Naive thymus-derived CD8-positive, alpha-beta T cell (primary cell): ENCODE results near the gene ADGRV1. TPM values are rescaled to one million over a fixed set of nuclear protein-coding genes. Genes with fewer than 3 reads are reported as not detected.

ENCODE experiments used
- ATAC-seq, 2 donors: fragments of 150-1000 bp; cut with Tn5 transposase in 1 of 2; sonication (Bioruptor Pico), chemical (Tn5 transposase) in 1 of 2; 1 replicate in 1 of 2; 2 replicates in 1 of 2; pipeline ENCODE4 v1.10.0; 2021; ENCODE audit warnings: mild to moderate bottlenecking in 2 of 2, moderate library complexity in 2 of 2
- POLR2A ChIA-PET: fragments of 350-600 bp; sonication (Branson Sonifier 250); formaldehyde crosslinking; loops from one replicate; lab custom pipeline; 2021; ENCODE audit warnings: antibody characterized with exemption; lab: Charles Lee
- DNase-seq, 10 donors: peaks; one replicate each; pipeline versions ENCODE4 v3.0.0 to v3.0.0-alpha.2; 2020 to 2022
- H3K27ac Mint-ChIP-seq, 10 donors: one replicate each; pipeline ENCODE4 v1.8.0; 2020 to 2022; ENCODE audit warnings: mild to moderate bottlenecking in 10 of 10, mixed read lengths in 10 of 10, moderate library complexity in 4 of 10, inconsistent platforms in 1 of 10
- H3K27me3 Mint-ChIP-seq, 5 donors: one replicate each; pipeline ENCODE4 v1.8.0; 2021 to 2022; ENCODE audit warnings: mixed read lengths in 5 of 5
- H3K36me3 Mint-ChIP-seq, 3 donors: one replicate each; pipeline ENCODE4 v1.8.0; 2020 to 2022; ENCODE audit warnings: mixed read lengths in 3 of 3, mild to moderate bottlenecking in 2 of 3, inconsistent platforms in 1 of 3
- H3K4me1 Mint-ChIP-seq, 4 donors: one replicate each; pipeline ENCODE4 v1.8.0; 2021 to 2022; ENCODE audit warnings: mixed read lengths in 4 of 4
- H3K4me3 Mint-ChIP-seq, 10 donors: one replicate each; pipeline ENCODE4 v1.8.0; 2020 to 2022; ENCODE audit warnings: mild to moderate bottlenecking in 10 of 10, mixed read lengths in 10 of 10, moderate library complexity in 6 of 10, inconsistent platforms in 1 of 10
- H3K9me3 Mint-ChIP-seq, 9 donors: one replicate each; pipeline ENCODE4 v1.8.0; 2020 to 2022; ENCODE audit warnings: mixed read lengths in 9 of 9, mild to moderate bottlenecking in 3 of 9, inconsistent platforms in 1 of 9, moderate library complexity in 1 of 9
- polyA plus RNA-seq, 3 donors: library from polyadenylated mRNA; unstranded; fragments of 300-500 nt; fragmentation: Illumina TruSeq; gene quantifications; one replicate each; pipeline ENCODE4 v1.2.3, GENCODE V29; 2021
- total RNA-seq, 8 experiments: library from RNA in 2 of 8; stranded (reverse) in 2 of 8; gene quantifications; one replicate each; pipeline ENCODE4 v1.2.3 and lab custom pipeline; 2021 to 2026

The ADGRV1 gene
- total and polyA plus RNA-seq, 5 experiments from 2014 or later: 0.08 to 0.37 (median 0.13) TPM; not detected in 2

DNA sequence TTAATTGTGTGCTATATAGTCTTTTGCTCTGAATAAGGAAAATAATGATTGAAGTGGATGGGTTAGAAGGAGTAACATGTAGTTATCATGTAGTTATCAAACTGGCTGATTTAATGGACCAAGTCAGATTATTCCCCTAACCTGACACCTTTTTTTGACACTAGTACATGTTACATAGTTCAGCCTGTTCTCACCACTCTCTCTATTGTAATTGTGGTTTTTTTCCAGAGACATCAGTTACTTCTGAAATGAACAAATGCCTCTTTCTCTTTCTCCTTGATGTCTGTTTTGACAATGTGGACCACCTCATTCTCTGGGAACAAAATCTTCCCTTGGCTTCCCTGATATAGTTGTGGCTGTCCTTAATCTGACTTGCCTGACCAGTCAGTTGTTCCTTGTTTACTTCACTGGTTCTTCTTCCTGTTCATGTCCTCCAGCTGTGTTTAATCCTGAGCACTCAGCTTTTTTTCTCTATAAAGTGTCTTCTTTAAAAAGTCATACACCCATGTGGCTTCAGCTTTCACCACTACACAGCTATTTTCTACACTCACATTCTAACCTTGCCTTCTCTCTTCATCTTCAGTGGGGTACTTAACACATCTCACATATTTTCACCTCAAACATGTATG lies 581.1 kb downstream of the ADGRV1 start:
- DNase-seq: no peak
- Mint-ChIP-seq H3K9me3 (no peaks in the 10 kb centered on the region), H3K27ac (no peak overlapping the region), H3K27me3 (peaks cover 0 to 4% (median 1%) of the 10 kb centered on the region in 5 donors), H3K36me3 (no peaks in the 10 kb centered on the region), H3K4me1 (peaks cover 0 to 10% (median under 1%) of the 10 kb centered on the region in 4 donors), H3K4me3 (no peak overlapping the region)
- POLR2A ChIA-PET: no interaction called here
- no peak for ATAC-seq

GRCh38 chr5:91140657-91141056 lies 582.1 kb downstream of the ADGRV1 start:
- ATAC-seq (no peak), DNase-seq (no peak)
- Mint-ChIP-seq H3K27ac (no peak overlapping the region), H3K36me3 (no peaks in the 10 kb centered on the region), H3K4me3 (no peak overlapping the region), H3K9me3 (no peaks in the 10 kb centered on the region), H3K4me1 (peaks cover 0 to 10% (median under 1%) of the 10 kb centered on the region in 4 donors), H3K27me3 (peaks cover 0 to 2% (median 0%) of the 10 kb centered on the region in 5 donors)
- POLR2A ChIA-PET: no interaction called here

GRCh38 chr5:91141642-91142041 lies 583.0 kb downstream of the ADGRV1 start:
- Mint-ChIP-seq H3K9me3 (no peaks in the 10 kb centered on the region), H3K27ac (no peak overlapping the region), H3K4me1 (peaks cover 0 to 10% (median 0%) of the 10 kb centered on the region in 4 donors), H3K36me3 (no peaks in the 10 kb centered on the region), H3K4me3 (no peak overlapping the region), H3K27me3 (peaks cover 0 to 2% (median 0%) of the 10 kb centered on the region in 5 donors)
- ATAC-seq (no peak), DNase-seq (no peak)
- POLR2A ChIA-PET: no interaction called here

GRCh38 chr5:91142386-91142785 lies 583.8 kb downstream of the ADGRV1 start:
- no peak for ATAC-seq
- no peaks in the 10 kb centered on the region for H3K9me3 Mint-ChIP-seq
- H3K27ac Mint-ChIP-seq: no peak overlapping the region
- no peak overlapping the region for H3K4me3 Mint-ChIP-seq
- DNase-seq: no peak
- peaks cover 0 to under 1% (median 0%) of the 10 kb centered on the region in 3 donors for H3K36me3 Mint-ChIP-seq
- POLR2A ChIA-PET: no interaction called here
- H3K4me1 Mint-ChIP-seq: peaks cover 0 to 10% (median 0%) of the 10 kb centered on the region in 4 donors
- peaks cover 0 to 2% (median 0%) of the 10 kb centered on the region in 5 donors for H3K27me3 Mint-ChIP-seq

GRCh38 chr5:91142819-91143218 lies 584.2 kb downstream of the ADGRV1 start:
- DNase-seq (no peak), ATAC-seq (no peak)
- H3K4me1 Mint-ChIP-seq: peaks cover 0 to 10% (median 0%) of the 10 kb centered on the region in 4 donors
- H3K27me3 Mint-ChIP-seq: no peaks in the 10 kb centered on the region
- no peak overlapping the region for H3K4me3 Mint-ChIP-seq
- H3K9me3 Mint-ChIP-seq: no peaks in the 10 kb centered on the region
- H3K27ac Mint-ChIP-seq: no peak overlapping the region
- POLR2A ChIA-PET: no interaction called here
- H3K36me3 Mint-ChIP-seq: peaks cover 0 to 5% (median 0%) of the 10 kb centered on the region in 3 donors

- no peak for ATAC-seq
- Mint-ChIP-seq H3K4me1 (peaks cover 0 to 10% (median 0%) of the 10 kb centered on the region in 4 donors), H3K4me3 (no peak overlapping the region), H3K27me3 (peaks cover 0 to 2% (median 0%) of the 10 kb centered on the region in 5 donors), H3K9me3 (no peaks in the 10 kb centered on the region), H3K36me3 (peaks cover 0 to 6% (median 0%) of the 10 kb centered on the region in 3 donors), H3K27ac (no peak overlapping the region)
- POLR2A ChIA-PET: no interaction called here
- no peak for DNase-seq
Observed at GRCh38 chr5:91143840-91144239, 585.2 kb downstream of the ADGRV1 start.

DNA sequence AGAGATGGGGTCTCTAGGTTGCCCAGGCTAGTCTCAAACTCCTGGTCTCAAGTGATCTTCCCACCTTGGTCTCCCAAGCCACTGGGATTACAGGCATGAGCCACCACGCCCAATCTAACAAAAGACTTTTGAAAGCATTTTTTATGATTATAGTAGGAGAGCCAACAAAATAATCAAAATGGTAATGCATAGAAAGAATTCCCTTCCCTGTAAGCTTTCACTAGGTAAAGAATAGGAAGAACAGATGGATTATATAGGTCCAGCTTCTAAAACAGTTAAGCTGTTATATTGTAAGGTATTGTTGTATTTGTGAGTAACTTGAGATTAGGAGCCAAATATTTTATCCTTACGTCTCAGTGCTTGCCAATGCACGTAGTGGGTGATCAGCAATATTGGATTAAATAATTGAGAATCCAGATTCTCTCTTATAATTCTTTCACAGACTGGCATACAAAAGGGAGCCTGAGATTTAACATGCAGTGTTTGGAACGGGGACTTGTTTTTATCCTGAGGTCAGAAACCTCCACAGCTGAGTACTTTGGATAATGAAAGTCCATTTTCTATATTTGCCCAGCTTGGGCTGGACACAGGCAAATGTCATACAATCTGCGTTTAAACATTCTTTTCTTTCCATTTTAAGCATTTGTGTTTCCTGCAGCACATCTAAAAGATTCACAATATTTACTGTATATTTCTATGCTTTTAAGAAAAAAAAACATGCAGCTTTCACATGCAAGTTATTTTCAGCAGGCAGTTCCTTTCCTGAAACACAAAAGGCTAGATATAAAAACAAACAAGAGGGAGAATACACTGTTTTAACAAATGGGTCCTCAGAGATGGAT lies 586.1 kb downstream of the ADGRV1 start:
- Mint-ChIP-seq H3K4me1 (peaks cover 0 to 9% (median 0%) of the 10 kb centered on the region in 4 donors), H3K27me3 (peaks cover 0 to 4% (median 0%) of the 10 kb centered on the region in 5 donors), H3K4me3 (no peak overlapping the region), H3K36me3 (peaks cover 0 to 6% (median 0%) of the 10 kb centered on the region in 3 donors), H3K9me3 (no peaks in the 10 kb centered on the region), H3K27ac (no peak overlapping the region)
- DNase-seq (no peak), ATAC-seq (no peak)
- POLR2A ChIA-PET: no interaction called here

- no peak overlapping the region for H3K4me3 Mint-ChIP-seq
- no peak overlapping the region for H3K27ac Mint-ChIP-seq
- ATAC-seq (no peak), DNase-seq (no peak)
- H3K27me3 Mint-ChIP-seq: peaks cover 0 to 8% (median 2%) of the 10 kb centered on the region in 5 donors
- H3K4me1 Mint-ChIP-seq: peaks cover 0 to 6% (median 0%) of the 10 kb centered on the region in 4 donors
- POLR2A ChIA-PET: no interaction called here
- peaks cover 0 to 2% (median 0%) of the 10 kb centered on the region in 9 donors for H3K9me3 Mint-ChIP-seq
- H3K36me3 Mint-ChIP-seq: peaks cover 0 to 8% (median 0%) of the 10 kb centered on the region in 3 donors
Observed at GRCh38 chr5:91145333-91145620, 586.7 kb downstream of the ADGRV1 start.

GRCh38 chr5:91146230-91146629 lies 587.6 kb downstream of the ADGRV1 start:
- Mint-ChIP-seq H3K4me3 (no peak overlapping the region), H3K27ac (no peak overlapping the region), H3K9me3 (peaks cover 0 to 2% (median 0%) of the 10 kb centered on the region in 9 donors), H3K4me1 (peaks cover 0 to 6% (median 0%) of the 10 kb centered on the region in 4 donors), H3K36me3 (peaks cover 0 to 9% (median 0%) of the 10 kb centered on the region in 3 donors), H3K27me3 (peaks cover 0 to 13% (median 3%) of the 10 kb centered on the region in 5 donors)
- ATAC-seq (no peak), DNase-seq (no peak)
- POLR2A ChIA-PET: no interaction called here

- Mint-ChIP-seq H3K36me3 (peaks cover 0 to 9% (median 0%) of the 10 kb centered on the region in 3 donors), H3K9me3 (peaks cover 0 to 2% (median 0%) of the 10 kb centered on the region in 9 donors), H3K27ac (no peak overlapping the region), H3K4me1 (peaks cover 0 to 6% (median 0%) of the 10 kb centered on the region in 4 donors), H3K4me3 (no peak overlapping the region), H3K27me3 (peaks cover 0 to 13% (median 3%) of the 10 kb centered on the region in 5 donors)
- POLR2A ChIA-PET: no interaction called here
- ATAC-seq (no peak), DNase-seq (no peak)
Observed at GRCh38 chr5:91146905-91147600, 588.5 kb downstream of the ADGRV1 start.

DNA sequence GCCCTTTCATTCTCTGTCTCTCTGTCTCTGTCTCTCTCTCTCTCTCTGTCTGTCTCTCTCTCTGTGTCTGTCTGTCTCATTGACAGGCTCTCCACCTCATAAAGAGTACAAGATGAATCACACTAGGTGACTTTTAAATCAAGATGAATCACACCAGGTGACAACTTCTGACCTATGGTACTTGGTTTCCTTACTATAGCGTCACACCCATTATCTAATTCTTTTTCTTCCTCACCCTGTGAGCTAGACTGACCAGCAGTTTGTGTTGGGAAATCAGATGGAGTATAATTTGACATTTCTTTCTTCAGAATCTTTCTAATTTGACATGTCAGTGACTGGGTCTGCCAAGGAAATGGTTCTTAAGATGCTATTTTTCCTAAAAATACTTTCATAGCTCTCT lies 591.6 kb downstream of the ADGRV1 start:
- H3K4me3 Mint-ChIP-seq: no peak overlapping the region
- peaks cover 0 to 13% (median 3%) of the 10 kb centered on the region in 5 donors for H3K27me3 Mint-ChIP-seq
- H3K36me3 Mint-ChIP-seq: peaks cover 0 to 9% (median 0%) of the 10 kb centered on the region in 3 donors
- DNase-seq: no peak
- no peak for ATAC-seq
- peaks cover 0 to 2% (median 0%) of the 10 kb centered on the region in 9 donors for H3K9me3 Mint-ChIP-seq
- H3K4me1 Mint-ChIP-seq: no peaks in the 10 kb centered on the region
- POLR2A ChIA-PET: no interaction called here
- no peak overlapping the region for H3K27ac Mint-ChIP-seq

DNA sequence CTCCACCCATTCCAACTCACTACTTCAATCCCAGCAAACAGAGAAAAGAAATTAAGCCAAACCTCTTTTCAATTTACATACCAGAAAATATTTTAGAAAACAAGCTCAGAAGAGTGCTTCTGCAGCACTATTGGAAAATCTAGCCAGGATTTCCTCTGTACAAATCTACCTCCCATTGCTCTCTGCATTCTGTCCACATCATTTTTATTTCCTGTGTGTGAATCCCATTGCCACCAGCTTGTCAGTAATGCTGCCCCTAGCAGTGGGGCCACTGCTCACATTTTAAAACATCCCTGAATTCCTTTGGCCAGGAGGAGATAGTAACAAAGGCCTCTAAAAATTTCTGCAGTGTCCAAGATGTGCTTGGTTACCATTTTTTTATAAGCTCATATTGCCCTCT lies 592.0 kb downstream of the ADGRV1 start:
- DNase-seq (no peak), ATAC-seq (no peak)
- H3K36me3 Mint-ChIP-seq: peaks cover 0 to 9% (median 0%) of the 10 kb centered on the region in 3 donors
- H3K9me3 Mint-ChIP-seq: peaks cover 0 to 2% (median 0%) of the 10 kb centered on the region in 9 donors
- no peak overlapping the region for H3K27ac Mint-ChIP-seq
- peaks cover 0 to 13% (median 3%) of the 10 kb centered on the region in 5 donors for H3K27me3 Mint-ChIP-seq
- H3K4me3 Mint-ChIP-seq: no peak overlapping the region
- POLR2A ChIA-PET: no interaction called here
- no peaks in the 10 kb centered on the region for H3K4me1 Mint-ChIP-seq
